Activated CD4-positive, alpha-beta T cell treated with anti-CD3 and anti-CD28 coated beads, Interleukin-2, amount 50 U/mL, for 48 hours (primary cell): ENCODE measurements around the gene SLIT1.

ENCODE experiments used
- DNase-seq, 2 experiments: peaks; one replicate each; pipeline ENCODE4 v3.0.0-alpha.2; 2020

SLIT1 gene

GRCh38 chr10:97078261-97078937 is 107.4 kb downstream of the SLIT1 start:
- no peak for DNase-seq

GRCh38 chr10:97076781-97077180 is 109.0 kb downstream of the SLIT1 start:
- DNase-seq = no peak

- no peak for DNase-seq
Observed at GRCh38 chr10:97075961-97076525, 109.7 kb downstream of the SLIT1 start.

GRCh38 chr10:97075421-97075820 is 110.3 kb downstream of the SLIT1 start:
- no peak for DNase-seq

GRCh38 chr10:97074256-97075145 is 111.3 kb downstream of the SLIT1 start:
- DNase-seq = no peak

- peak; percentile 90 to 91 for DNase-seq
Observed at GRCh38 chr10:97072851-97073665, 112.7 kb downstream of the SLIT1 start.

GRCh38 chr10:97071496-97071895 is 114.3 kb downstream of the SLIT1 start:
- DNase-seq = no peak

GRCh38 chr10:97069576-97070362 is 116.0 kb downstream of the SLIT1 start:
- peak in 1 of 2 experiments; percentile 10 for DNase-seq

GRCh38 chr10:97069026-97069425 is 116.7 kb downstream of the SLIT1 start:
- DNase-seq = no peak

GRCh38 chr10:97067716-97068391 is 117.9 kb downstream of the SLIT1 start:
- no peak for DNase-seq

- no peak for DNase-seq
Observed at GRCh38 chr10:97066877-97067555, 118.7 kb downstream of the SLIT1 start.

- DNase-seq = no peak
Observed at GRCh38 chr10:97065686-97066660, 119.8 kb downstream of the SLIT1 start.

- DNase-seq = no peak
Observed at GRCh38 chr10:97065128-97065527, 120.6 kb downstream of the SLIT1 start.

GRCh38 chr10:97063983-97064837 is 121.5 kb downstream of the SLIT1 start:
- no peak for DNase-seq

GRCh38 chr10:97063271-97063982 is 122.3 kb downstream of the SLIT1 start:
- no peak for DNase-seq

- DNase-seq = no peak
Observed at GRCh38 chr10:97062456-97062855, 123.3 kb downstream of the SLIT1 start.

GRCh38 chr10:97062046-97062445 is 123.7 kb downstream of the SLIT1 start:
- no peak for DNase-seq

GRCh38 chr10:97061423-97061822 is 124.3 kb downstream of the SLIT1 start:
- DNase-seq = no peak
